Measurements from ENCODE around the gene EXOC2.

EXOC2 gene

DNA sequence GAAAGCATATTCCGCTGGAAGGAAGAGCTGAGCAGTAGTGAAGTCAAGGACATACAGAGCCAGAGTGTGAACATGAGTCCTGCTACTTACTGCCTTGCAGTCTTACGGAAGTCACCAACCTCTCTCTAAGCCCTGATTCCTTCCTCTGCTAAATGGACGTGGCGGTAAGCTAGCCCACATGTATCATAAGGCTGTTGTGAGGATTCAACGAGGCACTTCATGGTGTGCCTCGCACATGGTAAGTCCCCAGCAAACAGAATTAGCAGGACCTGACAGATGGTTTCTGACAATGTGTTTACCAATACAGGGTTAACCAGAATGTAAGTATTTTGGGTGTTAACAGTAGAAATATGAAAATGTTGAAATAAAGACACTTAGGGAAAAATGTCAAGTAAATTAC, 208.2 kb downstream of the EXOC2 start:
- no peak for TF ChIP-seq CTCF (IDR thresholded peaks at IDR 0.05; ENCODE audit: poor library complexity, severe bottlenecking)
- H3K4me3 ChIP-seq (ENCODE audit: severe bottlenecking), result no peak overlapping the region
- DNase-seq (ENCODE audit: low spot score) (no peak), ATAC-seq (ENCODE audit: low read depth) (no peak)
- H3K4me1 ChIP-seq (ENCODE audit: insufficient read depth, poor library complexity, severe bottlenecking), result no peaks in the 10 kb centered on the region
- peaks cover 15% of the 10 kb centered on the region for H3K36me3 ChIP-seq (ENCODE audit: low read depth)
- H3K27ac ChIP-seq (ENCODE audit: poor library complexity, severe bottlenecking), result no peak overlapping the region
- no peaks in the 10 kb centered on the region for H3K27me3 ChIP-seq (ENCODE audit: insufficient read depth, poor library complexity, severe bottlenecking)
- no peaks in the 10 kb centered on the region for H3K9me3 ChIP-seq (ENCODE audit: severe bottlenecking)

GRCh38 chr6:484086-484745, 208.7 kb downstream of the EXOC2 start:
- ATAC-seq (ENCODE audit: low read depth), result no peak
- Histone ChIP-seq H3K4me3 (ENCODE audit: severe bottlenecking) (no peak overlapping the region), H3K27me3 (ENCODE audit: insufficient read depth, poor library complexity, severe bottlenecking) (no peaks in the 10 kb centered on the region), H3K27ac (ENCODE audit: poor library complexity, severe bottlenecking) (no peak overlapping the region), H3K4me1 (ENCODE audit: insufficient read depth, poor library complexity, severe bottlenecking) (no peaks in the 10 kb centered on the region), H3K9me3 (ENCODE audit: severe bottlenecking) (no peaks in the 10 kb centered on the region), H3K36me3 (ENCODE audit: low read depth) (peaks cover 15% of the 10 kb centered on the region)
- TF ChIP-seq CTCF (IDR thresholded peaks at IDR 0.05; ENCODE audit: poor library complexity, severe bottlenecking), result no peak
- DNase-seq (ENCODE audit: low spot score), result no peak

GRCh38 chr6:475314-475713, 217.6 kb downstream of the EXOC2 start:
- Histone ChIP-seq H3K4me1 (ENCODE audit: insufficient read depth, poor library complexity, severe bottlenecking) (no peaks in the 10 kb centered on the region), H3K4me3 (ENCODE audit: severe bottlenecking) (no peak overlapping the region), H3K9me3 (ENCODE audit: severe bottlenecking) (no peaks in the 10 kb centered on the region), H3K27ac (ENCODE audit: poor library complexity, severe bottlenecking) (no peak overlapping the region), H3K27me3 (ENCODE audit: insufficient read depth, poor library complexity, severe bottlenecking) (no peaks in the 10 kb centered on the region), H3K36me3 (ENCODE audit: low read depth) (no peaks in the 10 kb centered on the region)
- ATAC-seq (ENCODE audit: low read depth) (0 out of 3 replicates have a peak, but pooled peaks have one; percentile 25), DNase-seq (ENCODE audit: low spot score) (no peak)
- no peak for TF ChIP-seq CTCF (IDR thresholded peaks at IDR 0.05; ENCODE audit: poor library complexity, severe bottlenecking)

- Histone ChIP-seq H3K4me3 (ENCODE audit: severe bottlenecking) (no peak overlapping the region), H3K36me3 (ENCODE audit: low read depth) (no peaks in the 10 kb centered on the region)
Measured at GRCh38 chr6:474453-475185, 218.3 kb downstream of the EXOC2 start.

More at GRCh38 chr6:474453-475185, 218.3 kb downstream of the EXOC2 start:
- H3K27me3 ChIP-seq (ENCODE audit: insufficient read depth, poor library complexity, severe bottlenecking), result no peaks in the 10 kb centered on the region
- no peaks in the 10 kb centered on the region for H3K4me1 ChIP-seq (ENCODE audit: insufficient read depth, poor library complexity, severe bottlenecking)
- H3K27ac ChIP-seq (ENCODE audit: poor library complexity, severe bottlenecking), result no peak overlapping the region
- TF ChIP-seq CTCF (IDR thresholded peaks at IDR 0.05; ENCODE audit: poor library complexity, severe bottlenecking), result no peak
- no peak for DNase-seq (ENCODE audit: low spot score)
- no peaks in the 10 kb centered on the region for H3K9me3 ChIP-seq (ENCODE audit: severe bottlenecking)
- peak; percentile 80 for ATAC-seq (ENCODE audit: low read depth)

All from RWPE2 (cell line).